HepG2 (cell line): Measurements from ENCODE around the gene ZNF32. TPM values are rescaled to one million over a fixed set of nuclear protein-coding genes. Genes with fewer than 3 reads are reported as not detected.

Source experiments
- ARNT ChIP-seq: fragments of 450-650 bp; IDR thresholded peaks from 2 replicates; pipeline ENCODE4 v1.6.1; 2017
- CERS6 ChIP-seq: sonication (generic); formaldehyde crosslinking; IDR thresholded peaks from 2 replicates; pipeline ENCODE4 v1.5.0; 2020; ENCODE audit warnings: missing genetic modification reagents
- CREB1 ChIP-seq, 2 experiments: fragments of 450-650 bp in 1 of 2; IDR thresholded peaks; 2 replicates each; pipeline ENCODE4 v1.6.1; 2016 to 2017; ENCODE audit warnings: control low read depth in 1 of 2, mild to moderate bottlenecking in 1 of 2, missing compliant biosample characterization in 1 of 2, missing genetic modification characterization in 1 of 2
- CREBL2 ChIP-seq: sonication (generic); formaldehyde crosslinking; IDR thresholded peaks from 2 replicates; pipeline ENCODE4 v1.8.1; 2023; ENCODE audit warnings: missing genetic modification reagents, mild to moderate bottlenecking, borderline replicate concordance
- ETV5 ChIP-seq: IDR thresholded peaks from 2 replicates; pipeline ENCODE4 v1.6.1; 2018; ENCODE audit warnings: missing biosample characterization, missing genetic modification reagents, inconsistent platforms, borderline replicate concordance
- GATA4 ChIP-seq: sonication (generic); IDR thresholded peaks from 2 replicates; pipeline ENCODE4 v1.6.1; 2016; ENCODE audit warnings: antibody characterized with exemption, low read depth, borderline replicate concordance
- GRHL1 ChIP-seq: sonication (generic); formaldehyde crosslinking; conservative IDR thresholded peaks from 2 replicates; pipeline ENCODE4 v1.8.0; 2022; ENCODE audit warnings: missing genetic modification reagents
- HNF1B ChIP-seq: sonication (generic); formaldehyde crosslinking; IDR thresholded peaks from 2 replicates; pipeline ENCODE4 v1.5.1; 2020; ENCODE audit warnings: mild to moderate bottlenecking, moderate library complexity, missing genetic modification reagents
- JDP2 ChIP-seq: sonication (generic); formaldehyde crosslinking; IDR thresholded peaks from 2 replicates; pipeline ENCODE4 v1.8.1; 2022; ENCODE audit warnings: missing genetic modification reagents, borderline replicate concordance
- NR2F1 ChIP-seq, 2 experiments: fragments of 450-650 bp in 1 of 2; formaldehyde crosslinking in 1 of 2; IDR thresholded peaks; 2 replicates each; pipeline versions ENCODE4 v1.5.0 to v1.6.1; 2016 to 2020; ENCODE audit warnings: mild to moderate bottlenecking in 1 of 2, missing compliant biosample characterization in 1 of 2, missing genetic modification reagents in 1 of 2, moderate library complexity in 1 of 2
- RARG ChIP-seq: sonication (generic); formaldehyde crosslinking; IDR thresholded peaks from 2 replicates; pipeline ENCODE4 v1.4.0; 2020; ENCODE audit warnings: low read depth, mild to moderate bottlenecking, missing genetic modification reagents
- RFX3 ChIP-seq: IDR thresholded peaks from 2 replicates; pipeline ENCODE4 v1.6.1; 2016; ENCODE audit warnings: missing biosample characterization, missing genetic modification reagents
- TBX3 ChIP-seq: fragments of 450-650 bp; IDR thresholded peaks from 2 replicates; pipeline ENCODE4 v1.6.1; 2017; ENCODE audit warnings: antibody characterized with exemption, mild to moderate bottlenecking, inconsistent platforms, borderline replicate concordance
- ZMYM4 ChIP-seq: sonication (generic); formaldehyde crosslinking; IDR thresholded peaks from 2 replicates; pipeline ENCODE4 v1.8.1; 2023; ENCODE audit warnings: mild to moderate bottlenecking, missing genetic modification reagents
- ZNF143 ChIP-seq: sonication (generic); formaldehyde crosslinking; IDR thresholded peaks from 2 replicates; pipeline ENCODE4 v1.4.0; 2020; ENCODE audit warnings: missing genetic modification reagents
- ZNF232 ChIP-seq: sonication (generic); formaldehyde crosslinking; IDR thresholded peaks from 2 replicates; pipeline ENCODE4 v1.4.0; 2020; ENCODE audit warnings: missing genetic modification reagents, borderline replicate concordance
- ZNF256 ChIP-seq: sonication (generic); formaldehyde crosslinking; conservative IDR thresholded peaks from 2 replicates; pipeline ENCODE4 v1.4.0; 2020; ENCODE audit warnings: missing genetic modification reagents
- ZNF260 ChIP-seq: sonication (generic); formaldehyde crosslinking; IDR thresholded peaks from 2 replicates; pipeline ENCODE4 v1.4.0; 2020; ENCODE audit warnings: missing genetic modification reagents, low read depth, mild to moderate bottlenecking, borderline replicate concordance
- ZNF296 ChIP-seq: sonication (generic); formaldehyde crosslinking; conservative IDR thresholded peaks from 2 replicates; pipeline ENCODE4 v1.5.0; 2020; ENCODE audit warnings: mild to moderate bottlenecking, missing genetic modification reagents
- ZNF550 ChIP-seq: sonication (generic); formaldehyde crosslinking; IDR thresholded peaks from 2 replicates; pipeline ENCODE4 v1.4.0; 2020; ENCODE audit warnings: mild to moderate bottlenecking, missing genetic modification reagents, borderline replicate concordance
- ZNF674 ChIP-seq: sonication (generic); formaldehyde crosslinking; IDR thresholded peaks from 2 replicates; pipeline ENCODE4 v1.5.0; 2020; ENCODE audit warnings: low read depth, mild to moderate bottlenecking, missing genetic modification reagents
- ZNF770 ChIP-seq: sonication (generic); formaldehyde crosslinking; IDR thresholded peaks from 2 replicates; pipeline ENCODE4 v1.5.0; 2020; ENCODE audit warnings: mild to moderate bottlenecking, missing genetic modification reagents
- polyA plus RNA-seq, 8 experiments: library from polyadenylated mRNA; depleted of rRNA in 3 of 8; stranded (reverse) in 7 of 8; unstranded in 1 of 8; fragments of >200 nt; fragmentation: Illumina TruSeq in 4 of 8; extraction: Trizol in 4 of 8; gene quantifications; 2 replicates each; pipeline versions ENCODE4 v1.2.1 to v1.2.3, GENCODE V29; 2011 to 2016; ENCODE audit warnings: low read depth in 4 of 8, missing spikeins in 1 of 8, mixed read lengths in 1 of 8; ENCODE audit not compliant: insufficient read depth in 1 of 8
- total RNA-seq, 5 experiments: library from RNA; depleted of rRNA; stranded (reverse); fragments of >200 nt; fragmentation: Illumina TruSeq; extraction: Trizol; gene quantifications; 2 replicates each; pipeline ENCODE4 v1.2.3, GENCODE V29; 2016; ENCODE audit warnings: low read depth in 1 of 5

The ZNF32 gene
- total and polyA plus RNA-seq, 2 of the 13 experiments (the other 11 are each of a cell fraction or from before 2014, with no cell fraction given), result 12.5 to 16.9 TPM

GRCh38 chr10:43648398-43649184 is at the start of gene ZNF32 (continued):
- no peak for TF ChIP-seq HNF1B (CRISPR knock-in tag)
- TF ChIP-seq ZNF674, result no peak
- TF ChIP-seq ARNT, result no peak
- no peak for TF ChIP-seq TBX3
- no peak for TF ChIP-seq GATA4
- TF ChIP-seq GRHL1, result no peak
- TF ChIP-seq ZMYM4 (CRISPR knock-in tag), result peak; percentile 9; the same call in 1 of the 2 replicates
- TF ChIP-seq ZNF770 (CRISPR knock-in tag), result peak; percentile 72
- TF ChIP-seq CREBL2 (CRISPR knock-in tag), result no peak
- 0 out of 4 replicates have a peak, but pooled peaks of 1 of the 2 experiments have one; percentile 21 for TF ChIP-seq NR2F1 (CRISPR knock-in tag; IDR thresholded peaks at IDR 0.05)
- TF ChIP-seq ZNF550 (CRISPR knock-in tag), result no peak
- no peak; the same call in 1 of the 2 replicates for TF ChIP-seq ETV5 (CRISPR knock-in tag)
- TF ChIP-seq ZNF232 (CRISPR knock-in tag), result no peak
- TF ChIP-seq CERS6 (CRISPR knock-in tag), result no peak
- TF ChIP-seq ZNF260 (CRISPR knock-in tag), result no peak
- TF ChIP-seq RARG (CRISPR knock-in tag), result no peak
- no peak for TF ChIP-seq RFX3 (CRISPR knock-in tag)
- TF ChIP-seq ZNF296 (CRISPR knock-in tag), result no peak
- TF ChIP-seq ZNF256, result no peak
- no peak for TF ChIP-seq JDP2 (CRISPR knock-in tag)
- TF ChIP-seq CREB1 (IDR thresholded peaks at IDR 0.05), result no peak
- TF ChIP-seq CREB1 (CRISPR knock-in tag; IDR thresholded peaks at IDR 0.05), result no peak
- peak; percentile 97 for TF ChIP-seq ZNF143 (CRISPR knock-in tag)
